DMS 273 (cell line): ENCODE results near the gene TM2D3.

Experiments used
- DNase-seq: peaks from one replicate; lab custom pipeline; 2025; ENCODE audit not compliant: unreplicated experiment; lab: John Stamatoyannopoulos, UW

Gene TM2D3, protein sequence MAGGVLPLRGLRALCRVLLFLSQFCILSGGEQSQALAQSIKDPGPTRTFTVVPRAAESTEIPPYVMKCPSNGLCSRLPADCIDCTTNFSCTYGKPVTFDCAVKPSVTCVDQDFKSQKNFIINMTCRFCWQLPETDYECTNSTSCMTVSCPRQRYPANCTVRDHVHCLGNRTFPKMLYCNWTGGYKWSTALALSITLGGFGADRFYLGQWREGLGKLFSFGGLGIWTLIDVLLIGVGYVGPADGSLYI

DNA sequence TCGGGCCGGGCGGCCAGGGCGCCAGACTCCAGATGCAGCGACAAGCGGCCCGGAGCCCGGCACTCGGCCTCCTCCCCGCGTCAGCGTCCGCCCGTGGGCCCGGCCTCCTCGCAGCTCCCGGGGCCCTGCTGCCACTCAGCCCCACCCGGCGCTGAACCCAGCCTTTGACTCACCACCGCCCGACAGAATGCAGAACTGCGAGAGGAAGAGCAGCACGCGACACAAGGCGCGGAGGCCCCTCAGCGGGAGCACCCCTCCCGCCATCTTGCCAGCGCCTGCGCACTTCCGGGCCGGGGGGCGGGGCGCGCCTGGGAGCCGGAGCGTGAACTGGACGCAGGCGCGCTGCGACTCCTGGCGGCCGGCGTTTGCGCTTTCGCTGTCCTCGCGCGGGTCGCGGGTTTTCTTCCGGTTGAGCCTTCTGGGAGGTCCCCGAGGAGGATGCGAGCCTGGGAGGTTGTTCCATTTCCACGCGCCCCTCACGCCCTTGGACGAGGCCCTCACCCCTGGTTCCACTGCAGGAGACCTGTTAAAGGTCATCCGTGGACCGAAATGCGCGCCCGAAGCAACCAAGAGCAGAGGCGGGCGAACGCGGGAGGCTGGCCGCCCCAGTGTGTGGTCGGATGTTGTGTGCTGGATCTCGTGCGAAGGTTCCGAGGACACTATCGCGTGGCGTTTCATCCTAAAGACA, at the start of gene TM2D3:
TSS of gene TM2D3 (minus strand) at position 284 of the 688 bp plus-strand sequence. CDS start at position 264, 20 bp downstream.
- DNase-seq: peak; percentile 95

- DNase-seq: no peak
Observed at GRCh38 chr15:101698314-101698713, 46.1 kb upstream of the TM2D3 start.

DNA sequence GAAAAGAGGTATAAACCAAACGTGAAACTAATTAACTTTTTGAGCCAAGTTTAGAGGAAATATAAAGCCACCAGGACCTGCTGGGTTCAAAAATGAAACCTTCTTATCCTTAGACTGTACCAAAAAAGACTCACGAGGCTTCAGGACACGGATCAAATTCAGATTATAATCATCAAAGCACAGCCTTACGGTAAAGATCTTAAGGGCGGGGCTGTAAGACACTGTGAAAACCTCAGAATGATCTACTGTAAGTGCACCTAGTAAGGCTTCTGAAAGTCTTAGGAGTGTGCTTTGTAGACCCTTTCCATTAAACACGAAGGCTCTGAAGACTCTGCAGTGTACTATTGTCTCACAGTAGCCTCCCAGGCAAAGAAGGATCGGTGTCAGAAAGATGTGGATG, 45.3 kb upstream of the TM2D3 start:
- no peak for DNase-seq

DNA sequence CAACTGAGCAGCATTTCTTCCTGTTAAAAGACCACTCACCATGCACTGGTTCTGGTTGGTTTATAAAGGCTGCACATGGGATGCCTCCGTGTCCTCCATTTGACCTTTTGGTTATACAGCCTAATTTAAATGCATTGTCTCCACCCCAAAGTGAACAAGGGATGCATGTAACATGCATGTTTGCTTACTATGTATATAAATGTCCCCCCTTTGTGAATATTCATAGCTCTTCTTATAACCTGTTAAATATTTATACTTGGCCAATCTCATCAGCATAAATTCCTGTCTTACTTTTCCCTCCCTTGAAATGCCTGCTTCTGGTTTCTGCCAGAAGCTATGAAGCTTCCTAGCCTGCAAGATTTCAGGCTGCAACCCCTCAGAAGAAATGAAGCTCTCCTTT, 44.6 kb upstream of the TM2D3 start:
- DNase-seq: no peak

GRCh38 chr15:101694261-101694660, 42.1 kb upstream of the TM2D3 start:
- DNase-seq: no peak

DNA sequence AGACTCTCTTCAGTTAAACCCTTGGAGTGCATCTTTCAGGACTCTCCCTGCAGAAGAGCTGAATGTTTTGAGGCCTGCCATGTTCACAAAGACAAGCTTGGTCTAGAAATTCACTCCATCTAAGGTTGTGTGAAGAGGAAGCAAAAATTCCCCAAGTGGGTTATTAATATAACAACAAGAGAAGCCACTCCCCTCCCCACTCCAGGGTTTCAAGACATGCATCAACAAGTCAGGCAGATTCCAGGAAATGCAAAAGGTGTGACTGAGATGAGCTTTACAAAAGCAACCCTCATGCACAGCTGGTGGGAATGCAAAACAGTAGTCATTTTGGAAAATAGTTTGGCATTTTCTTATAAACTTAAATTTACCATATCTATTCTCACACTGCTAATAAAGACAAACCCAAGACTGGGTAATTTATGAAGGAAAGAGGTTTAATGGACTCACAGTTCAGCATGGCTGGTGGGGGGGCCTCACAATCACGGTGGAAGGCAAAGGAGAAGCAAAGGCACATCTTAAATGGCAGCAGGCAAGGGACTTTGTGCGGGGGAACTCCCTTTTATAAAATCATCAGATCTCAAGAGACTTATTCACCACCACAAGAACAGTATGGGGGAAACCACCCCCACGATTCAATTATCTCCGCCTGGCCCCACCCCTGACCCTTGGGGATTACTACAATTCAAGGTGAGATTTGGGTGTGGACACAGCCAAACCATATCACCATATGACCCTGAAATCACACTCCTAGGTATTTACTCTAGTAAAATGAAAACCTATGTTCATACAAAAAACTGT, 40.8 kb upstream of the TM2D3 start:
- no peak for DNase-seq

DNA sequence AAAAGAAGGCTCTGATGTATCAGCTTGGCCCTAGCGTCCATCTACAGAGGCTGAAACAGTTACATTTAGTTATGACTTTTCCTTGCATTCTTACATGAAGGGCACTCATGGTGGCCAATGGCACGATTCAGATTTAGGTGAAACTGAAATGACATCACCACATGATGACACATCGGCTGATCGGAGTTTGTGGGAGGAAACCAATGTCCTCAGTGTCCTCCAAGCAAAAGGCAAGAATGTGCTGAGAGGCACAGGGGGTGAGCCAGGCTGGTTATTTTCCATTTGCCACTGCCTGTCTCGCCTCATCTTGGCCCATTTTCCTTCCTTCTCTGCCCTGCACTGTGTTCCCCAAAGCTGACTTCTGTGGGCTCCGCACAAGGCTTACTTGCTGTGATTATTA, 37.7 kb upstream of the TM2D3 start:
- no peak for DNase-seq

DNA sequence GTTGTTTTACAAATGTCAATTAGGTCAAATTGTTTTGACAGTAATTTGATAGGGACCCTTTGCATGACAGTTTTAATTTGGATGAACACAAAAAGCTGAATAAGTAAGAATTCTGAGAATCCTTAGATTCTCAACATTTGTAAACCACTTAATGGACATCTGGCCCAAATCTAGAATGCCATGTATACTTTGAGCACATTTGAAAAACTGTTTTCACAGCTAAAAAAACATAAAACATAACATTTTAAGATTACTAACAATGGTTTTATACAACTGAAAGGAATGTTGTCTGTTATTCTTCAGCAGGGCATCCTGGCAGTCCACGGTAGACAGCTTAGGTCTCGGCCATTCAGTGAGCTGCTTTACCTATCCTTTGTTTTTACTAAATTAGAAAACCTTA, 34.5 kb upstream of the TM2D3 start:
- DNase-seq: no peak

- no peak for DNase-seq
Observed at GRCh38 chr15:101684877-101685276, 32.7 kb upstream of the TM2D3 start.

DNA sequence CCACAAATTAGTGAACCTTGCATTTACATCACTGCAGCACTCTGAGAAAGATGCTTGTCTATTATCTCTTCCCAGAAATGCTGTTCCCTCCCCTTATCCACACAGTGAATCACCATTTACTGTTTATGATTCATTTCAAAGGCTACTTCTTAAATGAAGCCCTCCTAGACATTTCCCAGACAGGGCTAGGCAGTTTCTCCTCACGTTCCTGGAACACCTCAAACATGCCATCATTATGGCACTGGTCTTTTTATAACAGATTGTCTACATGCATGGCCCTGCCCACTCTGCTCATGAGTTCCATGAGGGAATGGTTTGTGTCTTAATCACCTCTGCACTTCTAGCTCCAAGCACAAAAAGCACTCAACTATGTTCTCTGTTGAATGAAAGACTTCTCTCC, 32.2 kb upstream of the TM2D3 start:
- no peak for DNase-seq

- DNase-seq: no peak
Observed at GRCh38 chr15:101679806-101680205, 27.6 kb upstream of the TM2D3 start.

DNA sequence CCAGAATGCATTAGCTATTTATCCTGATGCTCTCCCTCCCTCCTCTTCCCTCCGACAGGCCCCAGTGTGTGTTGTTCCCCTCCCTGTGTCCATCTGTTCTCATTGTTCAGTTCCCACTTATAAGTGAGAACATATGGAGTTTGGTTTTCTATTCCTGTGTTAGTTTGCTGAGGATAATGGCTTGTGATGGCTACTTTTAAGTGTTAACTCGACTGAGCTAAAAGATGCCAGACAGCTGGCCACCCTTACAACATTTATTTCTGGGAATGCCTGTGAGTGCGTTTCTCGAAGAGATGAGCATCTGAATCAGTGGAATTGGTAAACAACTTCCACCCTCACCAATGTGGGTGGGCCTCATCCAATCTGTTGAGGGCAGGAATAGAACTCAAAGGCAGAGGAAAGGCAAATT, 24.7 kb upstream of the TM2D3 start:
- DNase-seq: peak; percentile 78

DNA sequence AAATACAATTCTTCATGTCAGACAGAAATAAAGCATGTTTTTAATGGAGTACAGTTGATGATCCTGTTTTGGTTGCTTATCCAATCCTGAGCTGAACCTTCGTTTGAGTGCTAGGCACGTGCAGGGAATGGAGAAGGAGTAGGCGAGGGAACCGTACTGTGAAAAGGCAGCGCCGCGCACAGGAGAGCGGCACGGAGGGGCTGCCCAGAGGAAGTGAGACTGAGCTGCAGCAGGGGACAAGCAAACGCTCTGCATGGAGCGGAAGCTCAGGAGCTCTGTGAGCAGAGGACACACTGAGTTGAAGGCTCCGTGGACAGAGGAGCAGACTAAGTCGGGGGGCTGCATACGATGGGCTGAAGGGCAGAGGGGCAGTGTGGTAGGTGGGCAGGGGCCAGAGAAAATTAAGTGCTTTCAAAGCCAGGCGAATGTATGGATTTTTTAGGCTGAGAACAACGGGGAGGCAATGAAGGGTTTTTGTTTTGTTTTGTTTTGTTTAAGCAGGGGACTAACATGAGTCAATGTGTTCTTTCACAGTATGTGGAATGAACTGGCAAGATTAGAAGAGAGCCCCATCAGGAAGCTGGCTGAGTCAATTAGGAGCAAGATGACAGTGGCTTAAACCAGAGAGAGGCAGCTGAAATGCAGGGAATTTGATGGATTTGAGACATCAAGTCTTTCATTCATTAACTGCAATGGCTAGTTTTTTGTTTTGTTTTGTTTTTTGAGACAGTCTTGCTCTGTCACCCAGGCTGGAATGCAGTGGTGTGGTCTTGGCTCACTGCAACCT, 23.8 kb upstream of the TM2D3 start:
- DNase-seq: no peak

DNA sequence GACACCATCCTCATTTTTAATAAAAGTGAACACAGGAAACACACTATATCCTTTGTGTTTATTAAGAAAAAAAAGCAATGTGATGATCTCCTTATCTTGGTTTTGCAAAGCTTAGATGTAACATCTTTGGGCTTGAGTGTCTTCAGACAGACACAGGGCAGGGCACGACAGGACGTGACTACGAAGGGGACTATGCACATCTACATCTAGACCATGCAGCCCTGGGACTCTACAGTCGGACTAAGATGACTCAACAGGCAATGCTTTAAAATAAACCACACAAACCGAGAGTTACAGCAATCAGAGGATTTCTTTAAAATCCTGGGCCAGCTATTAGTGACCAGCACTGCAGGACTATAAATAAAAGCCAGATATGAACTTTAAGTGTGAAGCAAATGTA, 22.8 kb upstream of the TM2D3 start:
- no peak for DNase-seq

- no peak for DNase-seq
Observed at GRCh38 chr15:101672298-101672697, 20.1 kb upstream of the TM2D3 start.

DNA sequence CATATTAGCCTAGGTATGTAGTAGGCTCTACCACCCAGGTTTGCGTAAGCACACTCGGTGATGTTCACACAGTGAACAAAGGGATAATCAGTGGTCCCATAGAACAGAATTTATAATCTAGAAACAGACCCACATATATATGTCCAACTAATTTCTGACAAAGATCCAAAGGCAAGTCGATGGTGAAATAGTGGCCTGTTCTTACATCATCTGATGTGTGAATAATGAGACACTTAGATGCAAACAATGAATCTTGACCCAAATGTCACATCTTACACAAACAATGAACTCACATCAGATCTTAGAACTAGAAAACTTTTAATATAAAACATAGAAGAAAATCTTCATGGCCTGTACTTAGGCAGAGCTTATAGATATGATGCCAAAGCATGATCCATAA, 17.6 kb upstream of the TM2D3 start:
- no peak for DNase-seq

DNA sequence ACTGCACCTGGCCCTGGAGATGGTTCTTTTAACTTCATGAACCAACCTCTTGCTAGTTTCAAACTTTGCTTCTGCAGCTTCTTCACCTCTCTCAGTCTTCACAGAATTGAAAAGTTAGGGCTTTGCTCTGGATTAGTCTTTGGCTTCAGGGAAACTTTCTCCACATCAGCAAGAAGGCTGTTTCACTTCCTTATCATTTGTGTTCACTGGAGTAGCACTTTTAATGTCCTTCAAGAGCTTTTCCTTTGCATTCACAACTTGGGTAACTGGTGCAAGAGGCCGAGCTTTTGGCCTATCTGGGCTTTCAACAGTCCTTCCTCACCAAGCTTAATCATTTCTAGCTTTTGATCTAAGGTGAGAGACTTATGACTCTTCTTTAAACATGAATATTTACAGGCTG, 15.7 kb upstream of the TM2D3 start:
- no peak for DNase-seq

DNA sequence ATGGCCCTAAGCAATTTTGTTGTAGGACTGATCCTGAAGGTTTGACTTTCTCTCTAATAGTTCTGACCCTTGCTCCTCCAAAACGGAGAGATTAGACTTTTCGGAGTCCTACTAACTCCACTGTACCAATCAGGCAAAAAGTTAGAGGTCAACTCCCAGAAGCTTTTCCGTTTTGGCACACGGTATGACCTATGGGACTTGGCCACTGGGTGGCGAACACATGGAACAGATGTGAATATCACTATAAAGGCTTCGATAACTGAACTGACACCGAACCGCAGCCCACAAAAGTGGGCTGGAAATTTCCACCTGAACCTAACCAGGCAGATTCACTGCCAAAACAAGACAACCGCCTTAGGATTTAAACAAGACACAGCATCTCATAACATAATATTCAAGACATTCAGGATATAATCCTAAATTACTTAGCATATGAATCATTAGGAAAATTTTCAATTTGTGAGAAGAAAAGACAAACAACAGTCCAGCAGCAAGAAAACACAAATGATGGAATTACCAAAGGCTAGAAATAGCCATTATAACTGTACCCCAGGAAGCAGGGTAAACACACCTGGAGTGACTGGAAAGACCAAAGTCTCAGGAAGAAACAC, 12.2 kb upstream of the TM2D3 start:
- peak; percentile 19 for DNase-seq

- no peak for DNase-seq
Observed at GRCh38 chr15:101662203-101662602, 10.0 kb upstream of the TM2D3 start.

DNA sequence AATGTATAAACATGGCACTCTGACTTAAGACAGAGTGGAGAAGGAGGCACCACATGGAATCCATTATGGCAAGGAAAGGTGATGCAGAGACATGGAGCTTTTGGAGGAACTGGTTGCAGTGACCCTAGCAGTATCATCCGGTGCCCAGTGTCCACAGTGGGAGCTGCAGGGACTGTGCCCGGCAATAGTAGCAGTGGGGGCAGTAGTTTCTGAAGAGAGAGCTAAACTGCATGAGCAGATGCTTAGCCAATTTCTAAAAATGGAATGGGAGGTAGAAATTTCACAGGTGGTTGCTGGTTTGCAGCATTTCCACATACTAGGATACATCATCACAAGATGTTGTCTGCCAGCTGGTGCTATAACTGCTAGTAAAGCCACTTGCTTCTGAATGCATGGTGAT, 7.8 kb upstream of the TM2D3 start:
- peak; percentile 23 for DNase-seq
